NCI-H226 (cell line): ENCODE results near the gene MYO18B.

Experiments used
- DNase-seq: peaks from one replicate; pipeline ENCODE4 v3.0.0-alpha.2; 2015

MYO18B gene

DNA sequence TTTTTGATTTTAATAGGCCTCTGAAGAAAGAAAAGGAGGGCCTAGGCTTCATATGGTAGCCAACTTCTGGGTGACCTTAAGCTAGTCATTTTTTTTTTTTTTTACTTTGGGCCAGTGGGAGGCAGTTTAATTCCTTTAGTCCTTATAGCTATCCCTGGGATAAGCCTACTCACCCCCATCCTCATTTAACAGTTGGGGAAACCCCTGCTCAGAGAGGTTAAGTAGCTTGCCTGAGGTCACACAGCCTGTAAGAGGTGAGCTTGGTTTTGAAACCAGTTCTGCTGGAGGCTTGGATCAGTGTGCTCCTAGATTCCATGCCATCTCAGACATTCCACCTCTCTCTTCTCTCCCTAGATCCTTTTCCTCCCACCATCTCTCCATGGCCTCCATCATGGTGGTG is 86.4 kb downstream of the MYO18B start:
- no peak for DNase-seq

DNA sequence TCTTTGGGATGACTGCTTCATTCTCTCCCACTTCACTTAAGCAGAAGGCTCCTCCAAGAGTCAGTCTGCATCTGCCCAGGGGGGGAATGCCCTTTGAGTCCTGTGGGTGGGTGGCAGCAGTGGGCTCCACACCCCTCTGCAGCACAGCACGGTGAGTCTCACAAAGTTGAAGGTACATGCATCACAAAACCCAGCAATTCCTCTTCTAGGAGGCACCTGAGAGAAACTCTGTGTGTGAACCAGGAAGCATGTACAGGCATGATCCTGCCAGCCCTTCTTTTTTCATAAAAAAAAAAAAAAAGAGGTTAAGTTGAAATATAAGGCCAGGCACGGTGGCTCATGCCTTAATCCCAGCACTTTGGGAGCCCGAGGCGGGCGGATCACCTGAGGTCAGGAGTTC is 87.2 kb downstream of the MYO18B start:
- no peak for DNase-seq

DNA sequence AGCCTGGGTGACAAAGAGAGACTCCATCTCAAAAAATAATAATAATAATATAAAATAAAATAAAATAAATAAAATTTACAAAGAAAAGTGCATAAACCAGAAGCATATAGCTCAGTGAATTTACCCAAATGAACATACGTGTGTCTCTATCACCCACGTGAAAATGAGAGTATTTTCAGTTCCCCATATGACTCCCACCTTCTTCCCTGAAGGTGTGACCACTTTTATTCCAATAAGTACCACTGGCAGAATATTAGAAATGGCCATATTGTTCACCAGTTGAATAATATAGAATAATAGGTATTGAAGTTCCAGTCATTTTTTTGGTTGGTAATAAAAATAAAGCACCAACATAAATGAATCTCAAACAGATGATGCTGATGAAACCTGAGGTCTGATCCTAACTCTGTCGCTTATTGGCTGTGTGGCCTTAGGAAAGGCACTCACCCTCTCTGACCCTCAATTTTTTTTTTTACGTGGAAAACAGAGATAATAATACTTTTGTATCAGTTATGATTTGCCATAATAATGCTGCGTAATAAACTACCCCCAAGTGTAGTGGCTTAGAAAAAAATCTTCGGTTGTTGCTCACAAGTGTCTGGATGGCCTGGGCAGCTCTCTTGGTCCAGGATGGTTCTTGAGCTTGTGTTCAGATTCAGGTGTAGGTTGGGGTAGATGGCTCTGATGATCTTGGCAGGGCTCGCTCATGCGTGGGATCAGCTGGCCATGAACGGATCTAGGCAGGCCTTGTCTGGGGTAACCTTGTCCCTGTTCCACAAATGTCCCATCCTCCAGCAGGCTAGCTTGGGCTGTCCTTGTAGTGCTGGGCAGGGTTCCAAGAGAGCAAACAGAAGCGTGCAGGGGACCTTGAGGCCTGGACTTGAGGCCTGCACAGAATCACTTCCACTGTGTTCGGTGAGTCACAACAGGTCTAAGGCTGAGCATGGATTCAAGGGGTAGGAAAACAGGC is 88.1 kb downstream of the MYO18B start:
- DNase-seq: no peak

DNA sequence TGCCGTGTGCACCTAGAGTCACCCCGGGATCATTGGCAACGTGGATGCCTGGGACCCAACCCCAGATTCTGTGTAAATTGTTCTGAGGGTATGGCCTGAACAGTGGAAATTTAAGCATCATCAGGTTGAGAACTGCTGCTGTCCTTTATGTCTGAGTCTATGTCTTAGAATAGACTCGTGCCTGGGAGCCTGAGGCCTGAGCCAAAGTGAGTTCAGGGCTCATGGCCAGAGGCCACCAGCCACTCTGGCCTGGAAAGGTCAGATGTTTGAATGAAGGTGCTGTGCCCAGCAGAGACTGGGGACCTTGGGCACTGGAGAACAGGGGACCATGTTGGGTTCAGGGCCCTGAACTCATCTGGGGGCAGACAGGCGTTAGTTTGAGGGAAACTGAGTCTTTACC is 91.1 kb downstream of the MYO18B start:
- no peak for DNase-seq

DNA sequence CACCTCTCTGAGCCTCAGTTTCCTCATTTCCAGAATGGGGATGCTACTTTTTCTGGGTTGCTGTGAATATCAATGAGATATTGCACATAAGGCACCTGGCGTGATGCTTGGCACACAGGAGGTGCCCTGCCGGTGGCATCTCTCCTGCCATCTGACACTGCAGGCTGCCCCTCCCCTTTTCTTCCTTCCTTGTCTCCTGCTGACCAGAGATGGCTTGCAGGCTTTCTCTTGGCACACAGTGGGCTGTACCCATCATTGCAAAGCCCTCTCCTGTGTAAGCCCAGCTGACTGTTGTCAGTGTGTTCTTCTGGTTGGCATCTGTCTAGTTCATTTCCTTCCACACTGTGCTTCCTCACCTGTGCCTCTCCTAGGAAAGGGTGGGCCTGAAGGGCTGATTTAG is 91.7 kb downstream of the MYO18B start:
- DNase-seq: no peak

DNA sequence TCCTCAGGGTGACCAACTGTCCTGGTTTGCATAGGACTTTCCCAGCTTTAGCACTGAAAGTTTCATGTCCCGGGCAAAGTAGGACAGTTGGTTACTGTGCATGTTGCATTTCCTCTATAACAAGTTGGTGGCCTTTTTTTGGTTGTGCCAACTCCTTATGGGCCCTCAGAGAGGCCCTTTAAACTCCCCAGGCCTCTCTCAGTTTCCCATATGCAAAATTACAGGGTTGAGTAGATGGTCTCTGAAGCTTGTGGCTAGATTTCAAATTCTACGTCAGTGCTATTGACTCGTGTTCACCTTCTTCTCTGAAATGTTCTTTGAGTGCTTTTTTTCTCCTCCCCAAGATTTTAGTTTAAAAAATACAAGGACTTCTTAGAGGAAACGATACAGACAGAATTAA is 92.5 kb downstream of the MYO18B start:
- DNase-seq: no peak

DNA sequence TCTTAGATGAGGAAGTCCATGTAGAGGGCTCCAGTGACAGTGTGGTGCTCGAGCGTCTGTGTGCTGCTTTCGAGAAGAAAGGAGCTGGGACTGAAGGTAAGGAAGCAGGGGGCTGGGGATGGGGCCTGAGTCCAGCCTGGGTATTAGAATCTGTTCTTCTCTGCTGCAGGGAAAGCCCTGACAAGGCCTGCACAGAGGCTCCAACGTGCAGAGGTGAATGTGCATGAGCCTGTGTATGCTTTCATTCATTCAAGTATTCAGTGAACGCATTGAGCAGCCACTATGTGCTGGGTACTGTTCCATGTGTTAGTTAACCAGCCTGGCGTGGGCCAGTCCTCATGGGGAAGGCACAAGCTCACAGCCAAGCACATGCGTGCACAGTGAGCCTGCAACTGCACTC is 93.4 kb downstream of the MYO18B start:
- no peak for DNase-seq

DNA sequence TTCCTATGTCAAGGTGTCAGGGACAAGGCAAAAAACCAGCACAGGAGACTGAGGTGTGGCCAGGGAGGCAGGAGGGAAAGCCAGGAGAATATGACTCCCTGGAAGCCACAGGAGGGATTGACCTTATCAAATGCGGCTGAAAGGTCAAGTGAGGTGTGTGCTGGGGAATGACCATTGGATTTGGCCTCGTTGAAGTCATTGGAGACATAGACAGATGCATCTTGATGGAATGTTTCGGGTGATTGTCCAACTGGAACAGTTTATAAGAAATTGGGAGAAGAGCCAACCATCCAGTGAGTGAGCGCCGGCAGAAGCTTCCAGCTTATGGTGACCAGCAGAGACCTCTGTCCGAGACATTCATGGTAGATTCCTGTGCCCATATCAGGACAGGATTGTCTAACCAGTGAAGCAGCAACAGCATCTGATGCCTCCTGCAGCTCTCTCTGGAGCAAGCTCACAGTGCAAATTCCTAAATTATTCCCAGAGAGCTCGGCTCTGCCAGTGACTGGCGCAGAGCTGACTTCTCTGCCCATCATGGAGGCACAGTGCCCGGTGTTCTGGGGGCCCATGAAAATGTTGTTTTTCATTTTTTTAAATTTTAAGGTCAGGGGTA is 95.4 kb downstream of the MYO18B start:
- no peak for DNase-seq

DNA sequence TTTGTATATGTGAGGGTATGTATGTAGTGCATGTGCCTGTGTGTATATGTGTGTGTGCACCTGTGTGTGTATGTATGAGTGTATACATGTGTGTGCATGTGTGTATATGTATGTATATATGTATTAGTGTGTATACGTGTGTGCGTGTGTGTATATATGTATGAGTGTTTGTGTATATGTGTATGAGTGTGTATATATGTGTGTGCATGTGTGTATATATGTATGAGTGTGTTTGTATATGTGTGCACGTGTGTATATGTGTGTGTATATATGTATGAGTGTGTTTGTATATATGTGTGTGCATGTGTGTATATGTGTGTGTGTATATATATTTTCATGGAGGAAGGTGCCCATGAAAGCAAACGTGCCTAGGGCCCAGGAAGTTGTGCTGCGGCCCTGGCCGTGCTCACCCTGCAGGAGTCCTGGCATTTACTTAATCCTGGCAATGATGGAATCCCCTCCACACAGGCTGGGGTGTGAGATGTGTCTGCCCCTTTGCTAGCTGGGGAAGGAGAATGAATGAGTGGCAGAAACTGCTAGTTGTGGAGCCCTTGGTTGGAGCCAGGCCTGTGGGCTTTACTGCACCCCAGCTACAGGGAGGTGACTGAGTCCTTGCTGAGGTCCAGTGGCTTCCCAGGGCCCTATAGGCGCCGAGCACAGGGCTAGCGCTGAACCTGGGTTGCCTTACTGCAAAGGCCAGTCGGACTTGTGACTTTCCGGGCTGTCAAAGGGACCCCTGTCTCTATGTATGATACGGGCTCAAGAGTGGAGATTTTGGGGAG is 97.2 kb downstream of the MYO18B start:
- no peak for DNase-seq

DNA sequence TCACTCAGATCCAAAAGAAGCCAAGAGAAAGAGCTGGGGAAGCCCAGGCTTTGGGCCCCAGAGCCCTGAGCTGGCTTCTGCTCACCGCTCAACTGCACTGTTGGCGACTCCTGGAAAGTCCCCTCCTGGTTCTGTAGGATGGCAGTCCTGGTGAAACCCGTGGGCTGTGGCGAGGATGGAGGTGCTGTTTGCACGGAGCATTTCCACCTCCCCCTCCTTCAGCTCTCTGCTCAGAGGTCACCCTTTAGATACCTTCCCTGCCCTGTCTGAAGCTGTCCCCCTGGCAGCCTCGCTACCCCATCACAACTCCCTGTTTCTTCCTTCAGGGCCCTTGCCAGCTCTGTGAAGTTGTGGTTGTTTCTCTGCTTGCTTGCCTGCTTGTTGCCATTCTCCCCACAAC is 97.8 kb downstream of the MYO18B start:
- no peak for DNase-seq

DNA sequence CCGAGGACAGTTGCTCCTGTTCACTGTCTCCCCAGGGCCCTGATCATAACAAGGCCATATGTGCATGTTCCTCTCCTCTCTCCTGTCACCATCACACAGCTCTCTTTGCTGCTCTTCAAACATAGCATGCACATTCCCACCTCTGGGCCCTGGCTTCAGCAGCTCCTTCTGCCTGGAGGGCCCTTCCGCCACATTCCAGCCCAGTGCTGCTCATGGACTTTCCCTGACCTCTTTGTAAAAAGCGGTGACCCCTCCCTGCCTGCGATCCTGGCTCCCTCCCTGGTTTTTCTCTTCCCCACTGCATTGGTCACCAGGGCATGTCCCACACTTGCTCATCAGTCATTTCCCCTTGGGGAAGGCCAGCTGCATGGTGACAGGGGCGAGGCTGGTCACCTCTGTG is 98.2 kb downstream of the MYO18B start:
- no peak for DNase-seq

DNA sequence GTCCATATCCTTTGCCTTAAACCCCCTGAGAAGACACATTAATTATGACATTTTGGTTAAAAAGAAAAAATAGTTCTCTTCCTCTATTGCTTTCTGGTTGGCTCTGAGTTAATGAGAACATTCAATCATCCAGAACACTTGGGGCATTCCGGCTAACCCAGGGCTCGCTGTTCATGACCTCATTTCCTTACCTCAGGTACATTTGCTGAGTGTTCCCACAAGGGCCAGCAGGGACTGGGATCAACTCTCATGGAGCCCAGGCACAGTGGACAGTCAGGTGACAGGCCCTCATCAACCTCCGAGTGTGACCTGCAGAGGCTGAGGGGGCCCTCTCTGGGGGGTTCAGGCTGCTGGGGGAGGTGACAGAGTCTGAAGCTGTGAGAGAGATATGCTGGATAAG is 98.9 kb downstream of the MYO18B start:
- no peak for DNase-seq

DNA sequence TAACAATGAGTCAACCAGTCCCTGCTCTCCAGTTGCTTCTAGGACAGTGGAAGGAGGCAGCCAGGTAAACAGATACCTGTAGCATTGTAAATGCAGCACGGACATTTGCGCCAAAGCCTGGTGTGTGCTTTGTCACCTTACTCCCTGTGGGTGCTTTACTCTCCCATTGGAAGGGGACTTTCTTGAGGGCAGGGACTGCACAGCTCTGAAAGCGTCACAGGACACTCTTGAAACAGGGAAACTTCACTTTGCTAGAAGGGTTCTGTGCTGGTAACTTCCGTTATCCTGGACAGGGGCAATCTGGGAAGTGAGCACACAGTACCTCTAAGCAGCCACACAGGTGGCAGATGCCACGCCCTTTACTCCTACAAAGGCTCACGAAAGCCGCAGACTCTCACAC is 99.8 kb downstream of the MYO18B start:
- DNase-seq: no peak

DNA sequence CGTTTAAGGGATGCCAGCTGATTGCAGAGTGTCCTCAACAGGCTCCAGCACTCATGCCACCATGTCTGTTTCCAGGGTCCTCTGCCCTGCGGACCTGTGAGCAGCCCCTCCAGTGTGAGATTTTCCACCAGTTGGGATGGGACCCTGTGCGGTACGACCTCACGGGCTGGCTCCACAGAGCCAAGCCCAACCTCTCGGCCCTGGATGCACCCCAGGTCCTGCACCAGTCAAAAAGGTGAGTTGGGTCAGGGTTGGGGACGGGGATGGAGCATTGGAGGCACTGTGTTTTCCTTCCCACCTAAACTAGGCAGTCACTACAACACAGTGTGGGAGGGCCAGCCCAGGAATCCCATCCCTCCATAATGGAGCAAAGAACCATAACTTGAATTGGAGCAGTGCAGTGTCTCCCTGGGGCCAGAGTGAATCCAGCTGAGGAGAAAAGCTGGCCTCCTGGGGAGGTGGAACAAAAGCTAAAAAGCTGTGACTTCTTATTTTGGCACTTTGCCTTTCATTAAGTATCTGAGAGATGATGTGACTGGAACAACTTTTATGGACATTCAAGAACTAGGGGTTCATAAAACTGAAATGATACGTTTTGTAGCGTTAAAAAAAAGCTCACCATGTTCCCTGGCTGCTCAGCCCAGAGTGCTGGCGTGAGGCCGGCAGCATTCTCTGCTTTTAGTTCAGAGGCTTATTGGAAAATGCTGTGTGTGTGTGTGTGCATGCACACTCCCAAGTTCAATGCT is 101.8 kb downstream of the MYO18B start:
- no peak for DNase-seq

DNA sequence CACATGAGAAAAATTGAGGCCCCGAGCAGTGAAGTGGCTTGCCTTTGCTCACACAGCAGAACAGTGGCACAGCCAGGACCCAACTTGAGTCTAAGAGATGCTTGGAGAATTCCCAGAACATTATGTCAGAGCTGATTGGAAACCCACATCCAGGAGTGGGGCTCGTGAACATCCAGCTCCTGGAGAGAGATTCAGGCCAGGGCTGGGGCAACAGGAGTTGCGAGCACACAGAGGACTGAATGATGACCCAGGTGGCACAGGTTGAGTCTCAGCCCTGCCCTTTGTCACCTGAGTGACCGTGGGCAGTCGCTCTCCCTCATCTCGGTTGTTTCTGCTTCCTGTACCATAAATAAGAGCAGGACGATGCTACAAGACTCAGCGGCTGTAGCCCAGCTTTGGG is 102.6 kb downstream of the MYO18B start:
- DNase-seq: no peak

DNA sequence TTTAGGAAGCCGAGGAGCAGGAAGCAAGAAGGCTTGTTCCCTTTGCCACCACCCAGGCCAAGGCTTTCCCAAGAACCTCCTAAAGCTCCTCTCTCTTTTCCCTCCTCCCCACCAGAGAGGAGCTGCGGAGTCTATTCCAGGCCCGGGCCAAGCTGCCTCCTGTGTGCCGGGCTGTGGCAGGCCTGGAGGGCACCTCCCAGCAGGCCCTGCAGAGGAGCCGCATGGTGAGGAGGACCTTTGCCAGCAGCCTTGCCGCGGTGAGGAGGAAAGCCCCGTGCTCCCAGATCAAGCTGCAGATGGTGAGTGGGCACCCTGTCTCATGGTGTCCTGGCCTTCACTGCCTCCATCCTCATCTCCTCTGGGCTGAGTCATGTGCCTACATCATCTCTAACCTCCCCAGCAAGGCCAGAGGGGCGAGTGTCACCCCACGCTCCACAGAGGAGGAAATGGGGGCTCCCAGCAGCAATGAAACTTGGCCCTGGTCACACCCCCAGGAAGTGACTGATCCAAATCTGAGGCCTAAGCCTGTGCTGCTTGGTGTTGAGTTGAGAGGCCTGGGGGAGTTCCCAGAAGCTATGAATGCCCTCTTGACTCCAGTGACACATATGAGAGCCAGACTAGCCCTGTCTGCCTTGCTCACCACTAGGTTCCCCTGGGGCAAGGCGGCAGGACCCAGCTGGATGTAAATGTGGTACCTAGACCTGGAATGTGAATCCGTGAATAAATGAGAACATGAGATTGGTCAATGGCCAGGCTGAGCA is 104.2 kb downstream of the MYO18B start:
- DNase-seq: no peak

DNA sequence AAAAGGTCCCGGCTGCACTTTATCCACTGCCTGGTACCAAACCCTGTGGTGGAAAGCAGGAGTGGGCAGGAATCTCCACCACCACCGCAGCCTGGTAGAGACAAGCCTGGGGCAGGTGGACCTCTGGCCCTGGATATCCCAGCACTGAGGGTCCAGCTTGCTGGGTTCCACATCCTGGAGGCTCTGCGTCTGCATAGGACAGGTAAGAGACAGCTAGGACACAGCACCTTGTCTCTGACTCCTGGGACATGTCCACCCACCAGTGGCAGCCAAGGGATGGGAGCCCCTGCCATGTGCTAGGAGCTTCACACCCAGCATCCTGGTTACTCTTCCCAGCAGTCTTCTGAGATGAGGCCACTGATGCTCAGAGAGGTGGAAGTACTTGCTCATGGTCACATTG is 105.5 kb downstream of the MYO18B start:
- DNase-seq: no peak

DNA sequence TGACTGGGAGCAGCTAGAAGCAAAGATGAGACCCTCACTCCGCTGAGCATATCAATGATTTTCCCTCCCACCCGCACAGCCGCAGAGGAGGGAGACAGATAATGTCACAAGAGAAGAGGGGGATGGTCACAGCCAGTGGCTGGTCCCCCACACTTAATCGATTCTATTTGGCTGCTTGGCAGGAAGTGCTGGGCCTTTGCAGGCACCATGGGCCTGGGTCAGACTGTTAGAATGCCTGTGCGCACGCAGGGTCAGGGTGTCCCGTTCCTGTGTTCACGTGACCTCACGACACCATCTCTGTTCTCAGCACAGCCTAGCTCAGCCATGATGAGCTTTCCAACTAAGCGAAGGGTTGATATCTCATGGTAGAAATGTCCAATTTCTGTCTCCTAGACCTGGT is 107.0 kb downstream of the MYO18B start:
- no peak for DNase-seq

DNA sequence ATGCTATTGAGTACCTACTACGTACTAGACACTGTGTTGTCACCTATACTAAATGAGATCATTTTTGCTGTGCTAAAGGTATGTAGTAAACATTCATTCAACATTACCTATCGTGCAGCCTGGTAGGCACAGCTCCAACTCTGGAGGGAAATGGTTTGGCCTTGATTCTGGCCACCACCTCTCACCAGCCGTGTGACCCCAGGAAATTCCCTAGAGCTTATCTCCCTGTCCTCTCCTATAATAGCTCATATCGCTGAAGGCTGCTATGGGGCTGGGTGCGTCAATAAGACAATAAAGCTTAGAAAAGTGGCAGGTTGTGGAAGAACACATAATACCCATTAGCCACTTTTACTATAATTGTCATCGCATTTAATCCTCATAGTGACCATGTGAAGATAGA is 107.5 kb downstream of the MYO18B start:
- no peak for DNase-seq

DNA sequence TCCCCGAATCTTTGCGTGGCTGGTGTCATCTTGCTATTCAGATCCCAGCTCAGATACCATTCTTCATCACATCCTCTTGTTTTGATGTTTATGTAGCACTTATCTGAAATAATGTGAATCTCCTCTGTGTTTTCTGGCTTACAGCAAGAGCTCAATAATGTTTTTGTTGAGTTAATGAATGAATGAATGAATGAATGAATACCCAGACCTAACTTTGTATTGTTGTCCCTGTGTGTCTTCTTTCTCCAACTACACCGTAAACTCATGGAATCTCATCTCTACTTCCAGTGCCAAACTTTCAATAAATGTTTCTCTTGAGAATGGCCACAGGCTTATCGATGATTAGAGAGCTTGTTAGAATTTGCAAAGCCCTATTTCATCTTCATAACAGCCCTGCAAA is 110.2 kb downstream of the MYO18B start:
- no peak for DNase-seq

DNA sequence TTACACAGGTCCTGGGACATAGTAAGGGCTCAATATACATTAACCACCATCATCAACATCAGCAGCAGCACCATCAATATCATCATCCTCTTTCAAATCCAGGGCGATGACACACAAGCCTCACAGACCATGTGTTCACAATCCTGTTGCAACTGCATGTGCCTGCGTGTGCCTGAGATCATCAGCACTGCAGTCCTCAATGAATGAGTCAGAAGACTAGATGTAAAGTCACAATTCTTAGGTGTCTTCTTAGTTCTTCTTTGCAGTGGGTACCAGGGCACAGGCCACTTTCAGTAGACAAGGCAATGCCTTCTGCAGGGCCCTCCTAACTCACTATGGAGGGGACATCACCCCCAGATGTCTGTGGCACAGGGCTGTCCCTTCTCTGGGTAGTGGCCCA is 111.1 kb downstream of the MYO18B start:
- no peak for DNase-seq
